CD4-positive, alpha-beta T cell treated with Interleukin-6 for 4 hours (primary cell): ENCODE measurements around the gene KCND2.
"Not testable (repeated sequence)": the region's sequence is repeated elsewhere in the genome, so short reads cannot be mapped to it uniquely, and the experiment has no call there.

ENCODE experiments used
- DNase-seq: peaks from one replicate; pipeline ENCODE4 v3.0.0-alpha.2; 2020; ENCODE audit warnings: mixed read lengths

KCND2 gene

GRCh38 chr7:120502825-120503224, 229.8 kb downstream of the KCND2 start:
- DNase-seq = no peak

GRCh38 chr7:120504386-120504785, 231.4 kb downstream of the KCND2 start:
- DNase-seq = no peak

GRCh38 chr7:120505770-120506169, 232.8 kb downstream of the KCND2 start:
- DNase-seq = no peak

GRCh38 chr7:120512701-120513100, 239.7 kb downstream of the KCND2 start:
- DNase-seq = no peak

GRCh38 chr7:120519224-120519623, 246.2 kb downstream of the KCND2 start:
- DNase-seq = no peak

GRCh38 chr7:120521761-120522737, 249.1 kb downstream of the KCND2 start:
- DNase-seq = no peak

GRCh38 chr7:120523985-120524384, 251.0 kb downstream of the KCND2 start:
- DNase-seq = no peak

- DNase-seq = no peak
Observed at GRCh38 chr7:120526902-120527509, 254.0 kb downstream of the KCND2 start.

- DNase-seq = no peak
Observed at GRCh38 chr7:120529736-120530135, 256.8 kb downstream of the KCND2 start.

- no peak for DNase-seq
Observed at GRCh38 chr7:120538335-120538734, 265.4 kb downstream of the KCND2 start.

- no peak for DNase-seq
Observed at GRCh38 chr7:120539321-120539720, 266.3 kb downstream of the KCND2 start.

- DNase-seq = no peak
Observed at GRCh38 chr7:120547605-120548004, 274.6 kb downstream of the KCND2 start.

GRCh38 chr7:120550494-120551048, 277.6 kb downstream of the KCND2 start:
- DNase-seq = no peak

- DNase-seq = no peak
Observed at GRCh38 chr7:120553491-120553890, 280.5 kb downstream of the KCND2 start.

- DNase-seq = no peak
Observed at GRCh38 chr7:120554960-120555571, 282.1 kb downstream of the KCND2 start.

GRCh38 chr7:120564145-120564544, 291.2 kb downstream of the KCND2 start:
- no peak for DNase-seq

GRCh38 chr7:120567204-120567603, 294.2 kb downstream of the KCND2 start:
- no peak for DNase-seq

GRCh38 chr7:120578657-120579056, 305.7 kb downstream of the KCND2 start:
- DNase-seq = not testable (repeated sequence)

- DNase-seq = no peak
Observed at GRCh38 chr7:120582916-120583315, 309.9 kb downstream of the KCND2 start.

- no peak for DNase-seq
Observed at GRCh38 chr7:120583899-120584586, 311.1 kb downstream of the KCND2 start.

GRCh38 chr7:120586571-120586970, 313.6 kb downstream of the KCND2 start:
- DNase-seq = no peak

GRCh38 chr7:120587243-120587642, 314.3 kb downstream of the KCND2 start:
- DNase-seq = no peak

- no peak for DNase-seq
Observed at GRCh38 chr7:120588416-120588815, 315.4 kb downstream of the KCND2 start.
